Smooth muscle cell of trachea (primary cell): ENCODE results near the gene UGT1A9. TPM values are rescaled to one million over a fixed set of nuclear protein-coding genes. Genes with fewer than 3 reads are reported as not detected.

Source experiments
- total RNA-seq: library from RNA; depleted of rRNA; stranded (reverse); fragments of >200 nt; gene quantifications from 2 replicates; pipeline ENCODE4 v1.2.1, GENCODE V29; 2014

The UGT1A9 gene
- not detected in 2 replicates for total RNA-seq

DNA sequence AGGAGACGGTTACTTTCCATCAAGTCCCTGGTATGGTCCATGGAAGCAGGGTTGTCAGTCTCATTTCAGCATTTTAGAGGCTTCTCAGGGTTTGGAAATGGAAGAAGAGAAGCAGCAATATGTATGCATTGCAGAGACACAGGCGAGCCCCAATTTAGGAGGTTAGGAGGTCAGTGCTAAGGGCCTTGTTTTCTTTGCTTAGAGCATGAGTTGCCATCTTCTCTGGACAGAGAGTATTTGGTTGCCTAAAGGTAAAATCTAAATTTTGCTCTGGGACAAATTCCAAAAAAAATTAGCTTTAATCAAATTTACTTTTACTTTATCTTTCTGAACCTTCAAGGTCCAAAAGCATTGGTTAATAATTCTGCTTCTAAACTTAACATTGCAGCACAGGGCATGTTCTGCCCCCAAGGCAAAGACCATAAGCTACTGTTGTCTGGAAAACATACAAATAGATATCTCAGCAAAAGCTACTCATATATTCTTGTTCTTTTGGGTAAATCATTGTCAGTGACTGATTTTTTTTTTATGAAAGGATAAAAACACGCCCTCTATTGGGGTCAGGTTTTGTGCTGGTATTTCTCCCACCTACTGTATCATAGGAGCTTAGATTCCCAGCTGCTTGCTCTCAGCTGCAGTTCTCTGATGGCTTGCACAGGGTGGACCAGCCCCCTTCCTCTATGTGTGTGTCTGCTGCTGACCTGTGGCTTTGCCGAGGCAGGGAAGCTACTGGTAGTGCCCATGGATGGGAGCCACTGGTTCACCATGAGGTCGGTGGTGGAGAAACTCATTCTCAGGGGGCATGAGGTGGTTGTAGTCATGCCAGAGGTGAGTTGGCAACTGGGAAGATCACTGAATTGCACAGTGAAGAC is at the start of gene UGT1A9:
UGT1A9 (plus strand) TSS at position 609 of the 872 bp plus-strand sequence; CDS start at position 646, 37 bp downstream.

DNA sequence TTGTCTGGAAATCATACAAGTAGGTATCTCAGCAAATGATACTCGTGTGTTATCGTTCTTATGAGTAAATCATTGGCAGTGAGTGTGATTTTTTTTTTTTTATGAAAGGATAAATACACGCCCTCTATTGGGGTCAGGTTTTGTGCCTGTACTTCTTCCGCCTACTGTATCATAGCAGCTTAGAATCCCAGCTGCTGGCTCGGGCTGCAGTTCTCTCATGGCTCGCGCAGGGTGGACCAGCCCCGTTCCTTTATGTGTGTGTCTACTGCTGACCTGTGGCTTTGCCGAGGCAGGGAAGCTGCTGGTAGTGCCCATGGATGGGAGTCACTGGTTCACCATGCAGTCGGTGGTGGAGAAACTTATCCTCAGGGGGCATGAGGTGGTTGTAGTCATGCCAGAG is 35.4 kb upstream of the UGT1A9 start, which contains the start of gene UGT1A10:
UGT1A10 (plus strand) TSS at position 143 of the 400 bp plus-strand sequence; CDS start at position 218, 75 bp downstream.

DNA sequence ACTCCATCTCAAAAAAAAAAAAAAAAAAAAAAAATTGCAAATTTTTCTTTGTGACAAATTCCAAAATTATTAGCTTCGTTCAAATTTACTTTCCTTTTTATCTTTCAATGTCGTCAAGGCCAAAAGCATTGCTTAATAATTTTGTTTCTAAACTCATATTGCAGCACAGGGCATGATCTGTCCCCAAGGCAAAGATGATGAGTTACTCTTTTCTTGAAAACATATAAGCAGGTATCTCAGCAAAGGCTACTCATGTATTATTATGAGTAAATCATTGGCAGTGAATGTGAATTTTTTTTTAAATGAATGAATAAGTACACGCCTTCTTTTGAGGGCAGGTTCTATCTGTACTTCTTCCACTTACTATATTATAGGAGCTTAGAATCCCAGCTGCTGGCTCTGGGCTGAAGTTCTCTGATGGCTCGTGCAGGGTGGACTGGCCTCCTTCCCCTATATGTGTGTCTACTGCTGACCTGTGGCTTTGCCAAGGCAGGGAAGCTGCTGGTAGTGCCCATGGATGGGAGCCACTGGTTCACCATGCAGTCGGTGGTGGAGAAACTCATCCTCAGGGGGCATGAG is 9.9 kb downstream of the UGT1A9 start, which contains the start of gene UGT1A7:
UGT1A7 (plus strand) TSS at position 381 of the 579 bp plus-strand sequence; CDS start at position 418, 37 bp downstream.

DNA sequence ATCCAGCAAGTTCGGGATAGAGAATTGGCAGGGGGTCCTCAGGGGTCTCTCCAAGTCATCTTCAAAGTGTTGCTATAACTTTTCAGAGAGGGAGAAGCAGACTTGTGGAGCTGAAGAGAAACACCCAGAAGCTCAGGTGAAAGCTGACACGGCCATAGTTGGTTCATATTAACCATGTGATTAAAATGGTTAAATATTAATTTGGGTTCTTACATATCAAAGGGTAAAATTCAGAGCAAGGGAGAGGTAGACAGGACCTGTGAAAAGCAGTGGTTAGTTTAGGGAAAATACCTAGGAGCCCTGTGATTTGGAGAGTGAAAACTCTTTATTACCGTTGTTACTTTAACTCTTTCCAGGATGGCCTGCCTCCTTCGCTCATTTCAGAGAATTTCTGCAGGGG is 20.9 kb downstream of the UGT1A9 start, which contains the start of gene UGT1A6:
UGT1A6 (plus strand) TSS at position 243 of the 400 bp plus-strand sequence; CDS start at position 358, 115 bp downstream.

DNA sequence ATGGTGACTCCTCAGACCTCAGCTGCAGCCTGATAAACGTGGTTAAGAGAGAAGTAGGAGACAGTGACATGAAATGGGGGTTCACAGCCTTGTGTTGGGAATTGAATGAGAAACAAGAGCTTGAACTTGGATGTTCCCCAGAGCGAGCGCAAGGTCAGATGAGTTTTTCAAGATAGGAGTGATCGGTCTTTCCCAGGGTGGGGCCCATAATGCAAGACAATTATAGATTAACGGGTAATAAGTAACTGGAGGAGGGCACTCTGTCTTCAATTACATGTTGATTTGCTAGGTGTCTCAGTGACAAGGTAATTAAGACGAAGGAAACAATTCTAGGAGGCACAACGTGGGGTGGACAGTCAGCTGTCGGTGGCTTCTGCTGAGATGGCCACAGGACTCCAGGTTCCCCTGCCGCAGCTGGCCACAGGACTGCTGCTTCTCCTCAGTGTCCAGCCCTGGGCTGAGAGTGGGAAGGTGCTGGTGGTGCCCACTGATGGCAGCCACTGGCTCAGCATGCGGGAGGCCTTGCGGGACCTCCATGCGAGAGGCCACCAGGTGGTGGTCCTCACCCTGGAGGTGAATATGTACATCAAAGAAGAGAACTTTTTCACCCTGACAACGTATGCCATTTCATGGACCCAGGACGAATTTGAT is 41.0 kb downstream of the UGT1A9 start, which contains the start of gene UGT1A5:
UGT1A5 (plus strand) TSS at position 297 of the 651 bp plus-strand sequence; CDS start at position 382, 85 bp downstream.

DNA sequence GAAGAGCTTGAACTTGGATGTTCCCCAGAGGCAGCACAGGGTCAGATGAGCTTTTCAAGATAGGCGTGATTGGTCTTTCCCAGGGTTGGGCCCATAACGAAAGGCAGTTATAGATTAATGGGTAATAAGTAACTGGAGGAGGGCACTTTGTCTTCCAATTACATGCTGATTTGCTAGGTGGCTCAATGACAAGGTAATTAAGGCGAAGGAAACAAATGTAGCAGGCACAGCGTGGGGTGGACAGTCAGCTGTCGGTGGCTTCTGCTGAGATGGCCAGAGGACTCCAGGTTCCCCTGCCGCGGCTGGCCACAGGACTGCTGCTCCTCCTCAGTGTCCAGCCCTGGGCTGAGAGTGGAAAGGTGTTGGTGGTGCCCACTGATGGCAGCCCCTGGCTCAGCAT is 46.9 kb downstream of the UGT1A9 start, which contains the start of gene UGT1A4:
UGT1A4 (plus strand) TSS at position 185 of the 400 bp plus-strand sequence; CDS start at position 270, 85 bp downstream.

DNA sequence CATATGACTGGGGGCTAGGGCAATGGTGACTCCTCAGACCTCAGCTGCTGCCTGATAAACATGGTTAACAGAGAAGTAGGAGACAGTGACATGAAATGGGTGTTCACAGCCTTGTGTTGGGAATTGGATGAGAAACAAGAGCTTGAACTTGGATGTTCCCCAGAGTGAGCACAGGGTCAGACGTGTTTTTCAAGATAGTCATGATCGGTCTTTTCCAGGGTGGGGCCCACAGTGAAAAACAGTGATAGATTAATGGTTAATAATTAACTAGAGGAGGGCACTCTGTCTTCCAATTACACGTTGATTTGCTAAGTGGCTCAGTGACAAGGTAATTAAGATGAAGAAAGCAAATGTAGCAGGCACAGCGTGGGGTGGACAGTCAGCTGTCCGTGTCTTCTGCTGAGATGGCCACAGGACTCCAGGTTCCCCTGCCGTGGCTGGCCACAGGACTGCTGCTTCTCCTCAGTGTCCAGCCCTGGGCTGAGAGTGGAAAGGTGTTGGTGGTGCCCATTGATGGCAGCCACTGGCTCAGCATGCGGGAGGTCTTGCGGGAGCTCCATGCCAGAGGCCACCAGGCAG is 57.1 kb downstream of the UGT1A9 start, which contains the start of gene UGT1A3:
UGT1A3 (plus strand) TSS at position 320 of the 579 bp plus-strand sequence; CDS start at position 405, 85 bp downstream.

DNA sequence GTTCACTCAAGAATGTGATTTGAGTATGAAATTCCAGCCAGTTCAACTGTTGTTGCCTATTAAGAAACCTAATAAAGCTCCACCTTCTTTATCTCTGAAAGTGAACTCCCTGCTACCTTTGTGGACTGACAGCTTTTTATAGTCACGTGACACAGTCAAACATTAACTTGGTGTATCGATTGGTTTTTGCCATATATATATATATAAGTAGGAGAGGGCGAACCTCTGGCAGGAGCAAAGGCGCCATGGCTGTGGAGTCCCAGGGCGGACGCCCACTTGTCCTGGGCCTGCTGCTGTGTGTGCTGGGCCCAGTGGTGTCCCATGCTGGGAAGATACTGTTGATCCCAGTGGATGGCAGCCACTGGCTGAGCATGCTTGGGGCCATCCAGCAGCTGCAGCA is 88.3 kb downstream of the UGT1A9 start, which contains the start of gene UGT1A1:
UGT1A1 (plus strand) TSS at position 228 of the 400 bp plus-strand sequence; CDS start at position 246, 18 bp downstream.

DNA sequence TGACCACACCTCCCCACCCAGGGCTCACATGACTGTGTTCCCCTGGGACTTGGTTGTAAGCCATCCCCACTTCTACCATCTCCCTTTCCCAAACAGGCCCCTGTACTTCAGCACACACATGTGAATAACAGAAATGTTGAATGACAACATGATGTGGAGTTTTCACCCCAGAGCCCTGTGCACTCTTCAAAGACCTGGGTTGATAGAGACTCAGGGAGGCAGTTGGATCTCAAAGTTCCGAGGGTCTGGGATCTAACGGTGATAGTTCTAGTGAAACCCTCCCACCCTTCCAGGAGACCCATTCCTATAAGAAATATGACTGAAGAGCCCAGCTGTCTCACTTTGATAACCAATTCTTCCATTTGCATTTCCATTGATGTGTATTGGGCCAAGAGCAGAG is 106.3 kb downstream of the UGT1A9 start, which contains the start of gene MROH2A:
MROH2A (plus strand) TSS at position 301 of the 400 bp plus-strand sequence. CDS start 1,029 bp downstream, outside the sequence.

Other genes with a start within 250 kb of the UGT1A9 start
- 31.3 and 38.5 TPM in 2 replicates for gene USP40, start 105.1 kb upstream of the UGT1A9 start, total RNA-seq
- not detected in 2 replicates for gene UGT1A8, start 54.3 kb upstream of the UGT1A9 start, total RNA-seq
- not detected in 2 replicates for gene UGT1A10, start 35.5 kb upstream of the UGT1A9 start, total RNA-seq
- gene UGT1A7, start 10.0 kb downstream of the UGT1A9 start, total RNA-seq = not detected in 2 replicates
- not detected in 2 replicates for gene UGT1A6, start 21.0 kb downstream of the UGT1A9 start, total RNA-seq
- gene UGT1A5, start 41.0 kb downstream of the UGT1A9 start, total RNA-seq = not detected in 2 replicates
- gene UGT1A4, start 46.8 kb downstream of the UGT1A9 start, total RNA-seq = not detected in 2 replicates
- gene UGT1A3, start 57.1 kb downstream of the UGT1A9 start, total RNA-seq = not detected in 2 replicates
- gene UGT1A1, start 88.4 kb downstream of the UGT1A9 start, total RNA-seq = not detected in 2 replicates
- gene MROH2A, start 106.4 kb downstream of the UGT1A9 start, total RNA-seq = not detected in 2 replicates
- gene HJURP, start 182.6 kb downstream of the UGT1A9 start, total RNA-seq = 1.5 and 21.8 TPM in 2 replicates
- gene TRPM8, start 245.5 kb downstream of the UGT1A9 start, total RNA-seq = 0.29 and 0.50 TPM in 2 replicates